DMS114 treated with DMSO at 0.1 percent for 48 hours (cell line): ENCODE measurements around the gene CSMD2.

Source experiments
- DNase-seq: peaks from one replicate; lab custom pipeline; 2025; ENCODE audit not compliant: unreplicated experiment; lab: John Stamatoyannopoulos, UW

Gene CSMD2

GRCh38 chr1:33970148-33970825, 194.7 kb downstream of the CSMD2 start:
- no peak for DNase-seq

DNA sequence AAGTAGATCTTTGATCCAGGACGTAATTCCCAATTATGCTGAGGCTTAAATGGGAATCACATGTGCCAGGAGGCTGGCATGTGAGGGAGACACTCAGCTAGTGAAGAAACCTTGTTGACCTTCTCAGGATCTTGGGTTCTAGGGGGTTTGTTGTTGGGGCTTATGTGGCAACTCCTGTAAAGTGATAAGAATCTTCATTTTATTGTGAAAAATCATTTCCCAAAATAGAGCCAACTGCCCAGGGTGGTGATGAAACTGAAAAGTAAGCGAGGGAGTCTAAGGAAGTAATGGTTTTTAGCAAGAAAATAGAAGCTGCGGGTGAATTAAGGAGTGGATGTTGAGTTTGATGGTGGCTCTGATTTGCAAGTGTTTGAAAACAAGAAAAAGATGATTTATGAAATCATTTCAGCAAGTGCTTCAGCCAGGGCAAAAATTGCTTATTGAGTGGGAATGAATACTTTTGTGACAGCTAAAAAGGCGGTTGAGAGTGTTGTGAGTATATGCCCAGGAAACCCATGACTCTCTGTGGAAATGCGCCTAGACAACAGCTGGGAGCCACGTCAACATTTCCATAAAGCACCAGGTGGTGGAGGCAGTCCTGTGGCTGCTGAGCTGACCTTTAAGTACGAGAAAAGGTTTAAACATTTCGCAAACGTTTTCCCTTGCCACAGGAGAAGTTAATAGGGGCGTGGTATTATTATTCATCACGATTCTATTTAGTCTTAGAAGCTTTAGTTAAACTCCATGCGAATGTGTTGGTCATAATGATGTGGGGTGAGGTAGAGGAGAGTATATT, 198.5 kb downstream of the CSMD2 start:
- no peak for DNase-seq

GRCh38 chr1:33965086-33965485, 199.9 kb downstream of the CSMD2 start:
- DNase-seq, result no peak

GRCh38 chr1:33962061-33962460, 203.0 kb downstream of the CSMD2 start:
- DNase-seq, result no peak

GRCh38 chr1:33960188-33960895, 204.7 kb downstream of the CSMD2 start:
- DNase-seq, result no peak

- DNase-seq, result no peak
These were observed 207.2 kb downstream of the CSMD2 start for GRCh38 chr1:33957854-33958253.

GRCh38 chr1:33955096-33955495, 209.9 kb downstream of the CSMD2 start:
- no peak for DNase-seq

GRCh38 chr1:33949570-33949969, 215.5 kb downstream of the CSMD2 start:
- DNase-seq, result no peak

GRCh38 chr1:33948291-33948690, 216.7 kb downstream of the CSMD2 start:
- no peak for DNase-seq

GRCh38 chr1:33946836-33947235, 218.2 kb downstream of the CSMD2 start:
- DNase-seq, result no peak

DNA sequence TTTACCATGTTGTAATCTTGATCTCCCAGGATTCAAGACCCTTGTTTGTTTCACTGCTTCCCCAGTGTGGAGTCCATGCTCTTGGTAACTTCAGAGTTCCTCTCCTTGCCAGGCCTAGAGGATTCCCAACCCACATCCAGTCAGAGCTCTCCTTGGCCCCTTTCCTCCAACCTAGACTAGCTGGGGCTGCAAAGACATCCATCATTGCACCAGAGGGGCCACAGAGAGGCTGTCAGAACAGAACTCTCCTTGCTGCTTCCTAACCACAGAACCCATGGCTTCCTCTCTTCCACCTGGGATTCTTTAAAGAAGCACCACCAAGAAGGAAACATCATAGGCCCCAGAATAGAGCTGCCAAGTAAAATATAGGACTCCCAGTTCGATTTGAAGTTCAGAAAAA, 220.2 kb downstream of the CSMD2 start:
- no peak for DNase-seq

DNA sequence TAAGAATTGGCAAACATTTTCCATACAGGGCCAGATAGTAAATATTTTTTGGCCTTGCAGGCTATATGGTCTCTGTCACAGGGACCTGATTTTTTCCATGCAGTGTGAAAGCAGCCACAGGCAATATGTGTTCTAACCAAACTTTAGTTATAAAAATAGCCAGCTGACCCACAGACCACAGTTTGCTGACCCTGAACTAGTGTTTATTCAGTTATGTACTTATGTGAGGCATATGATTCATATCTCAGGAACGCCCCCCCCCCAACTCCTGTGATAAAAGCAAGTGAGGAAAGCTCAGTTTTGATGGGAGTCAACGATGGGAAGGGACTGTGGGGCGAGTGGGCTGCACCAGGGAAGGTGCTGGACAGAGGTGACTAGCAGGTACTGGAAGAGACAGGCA, 221.1 kb downstream of the CSMD2 start:
- DNase-seq, result no peak

DNA sequence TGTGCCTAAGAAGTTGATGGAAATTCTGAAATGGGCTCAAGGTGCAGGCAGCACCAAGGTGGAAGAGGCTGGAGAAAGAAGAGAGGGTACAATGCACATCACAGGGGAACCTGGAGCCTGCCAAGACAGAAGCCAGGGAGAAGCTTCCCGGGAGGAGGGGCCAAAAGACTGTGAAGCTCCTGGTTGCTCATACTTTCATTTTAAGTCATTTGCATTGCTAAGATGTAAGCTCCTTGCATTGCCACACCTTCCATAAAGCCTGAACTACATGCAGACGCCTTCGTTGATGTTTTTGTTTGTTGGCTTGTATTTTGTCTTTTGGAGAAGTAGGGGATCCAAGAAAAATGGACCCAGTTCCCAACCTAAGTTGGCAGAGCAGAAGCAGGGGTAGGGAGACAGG, 232.2 kb downstream of the CSMD2 start:
- DNase-seq, result no peak

- no peak for DNase-seq
These were observed 233.9 kb downstream of the CSMD2 start for GRCh38 chr1:33931111-33931475.

DNA sequence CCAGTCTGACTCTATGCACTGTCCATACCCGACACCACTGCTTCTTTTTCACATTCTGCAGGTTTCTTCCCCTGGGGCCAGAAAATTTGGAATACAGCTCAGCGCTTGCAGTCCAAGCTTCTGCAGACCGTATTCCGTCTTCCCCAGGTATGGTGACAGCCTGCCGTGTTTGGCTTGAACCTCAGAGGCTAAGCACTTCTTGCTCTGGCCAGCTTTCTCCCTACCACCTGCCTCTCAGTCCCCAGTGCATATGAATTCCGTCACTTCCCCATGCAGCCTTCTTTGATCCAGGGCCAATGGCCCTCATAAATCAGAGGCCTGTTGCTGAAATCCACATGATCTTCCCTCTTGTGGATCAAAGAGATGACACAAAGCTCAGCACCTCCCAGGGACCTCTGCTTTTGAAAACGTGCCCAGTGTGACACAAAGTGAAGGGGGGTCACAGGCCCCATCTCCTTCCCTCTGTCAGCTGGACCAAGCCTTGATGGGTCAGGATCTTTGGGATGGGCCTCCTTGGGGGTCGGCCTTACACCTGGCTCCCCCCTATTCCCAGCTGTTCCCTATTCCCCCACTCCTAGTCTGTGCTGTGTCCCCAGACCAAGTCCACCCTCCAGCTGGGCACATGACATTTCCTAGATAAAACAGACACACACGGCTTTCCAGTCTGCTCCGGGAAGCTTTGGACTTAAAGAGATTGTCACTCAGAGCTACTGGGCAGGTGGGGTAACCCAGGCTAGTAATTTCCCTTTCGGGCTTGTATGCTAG, 234.5 kb downstream of the CSMD2 start:
- DNase-seq, result no peak

- no peak for DNase-seq
These were observed 236.8 kb downstream of the CSMD2 start for GRCh38 chr1:33928251-33928650.

- no peak for DNase-seq
These were observed 237.3 kb downstream of the CSMD2 start for GRCh38 chr1:33927721-33928120.

DNA sequence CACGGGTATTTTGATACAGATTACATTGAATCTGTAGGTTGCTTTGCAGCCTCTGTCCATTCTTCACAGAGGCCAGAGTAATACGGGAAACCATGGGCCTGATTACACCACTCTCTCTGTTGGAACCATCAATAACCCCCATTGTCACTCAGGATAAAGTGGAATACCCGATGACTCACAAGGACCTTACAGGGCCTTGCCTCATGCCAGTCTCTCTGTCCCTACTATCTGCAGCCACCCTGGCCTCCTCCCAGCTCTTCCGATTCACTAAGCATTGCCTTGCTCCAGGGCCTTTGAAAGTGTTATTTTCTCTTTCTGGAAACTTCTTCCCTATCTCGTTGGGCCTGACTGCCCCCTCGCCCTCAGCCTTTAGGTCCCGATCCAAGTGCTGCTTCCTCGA, 239.4 kb downstream of the CSMD2 start:
- no peak for DNase-seq

DNA sequence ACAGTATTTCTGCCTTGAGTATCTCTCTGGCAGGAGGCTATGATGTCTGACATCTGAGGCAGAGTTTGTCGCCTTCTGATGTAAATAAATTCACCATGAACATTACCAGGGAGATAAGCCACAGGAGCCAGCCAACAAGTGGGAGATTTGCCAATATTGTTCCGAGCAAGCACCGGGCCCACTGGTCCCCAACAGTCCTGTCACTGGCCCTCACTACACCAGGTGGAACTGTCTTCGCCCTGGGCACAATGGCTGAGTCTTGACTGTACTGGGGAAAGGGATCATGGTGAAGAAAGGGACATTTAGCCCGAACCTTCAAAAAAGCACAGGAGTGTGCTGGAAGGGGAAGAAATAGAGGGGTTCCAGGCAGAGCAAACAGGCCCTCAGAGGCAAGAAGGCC, 243.7 kb downstream of the CSMD2 start:
- DNase-seq, result no peak

DNA sequence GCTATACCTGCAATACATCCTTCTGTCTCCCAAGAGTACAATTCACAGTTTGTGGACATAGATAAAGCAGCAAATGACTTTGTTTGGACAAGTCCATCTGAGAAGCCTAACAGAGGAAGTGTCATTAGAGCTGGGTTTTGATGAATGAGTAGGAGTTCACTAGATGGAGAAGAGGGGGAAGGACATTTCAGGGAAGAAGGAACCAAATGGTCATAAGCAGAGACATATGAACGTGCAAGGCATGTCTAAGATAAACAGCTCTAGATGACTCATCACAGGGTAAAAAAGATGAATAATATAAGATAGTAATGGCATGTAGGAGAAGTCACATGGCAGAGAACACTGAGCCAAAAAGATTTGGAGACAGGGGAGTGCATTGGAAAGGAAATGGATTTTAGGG, 246.7 kb downstream of the CSMD2 start:
- DNase-seq, result no peak

GRCh38 chr1:33916786-33917185, 248.2 kb downstream of the CSMD2 start:
- no peak for DNase-seq
